ENCODE results near the gene PDE8B.
"Not testable (repeated sequence)": the region's sequence is repeated elsewhere in the genome, so short reads cannot be mapped to it uniquely, and the experiment has no call there.

Gene PDE8B

GRCh38 chr5:77425998-77426659 is 215.6 kb downstream of the PDE8B start:
- intact Hi-C loops (cut with DNase I) = no loop called here

GRCh38 chr5:77426670-77427069 is 216.2 kb downstream of the PDE8B start:
- intact Hi-C loops (cut with DNase I) = no loop called here
- no peak for DNase-seq

More at GRCh38 chr5:77425998-77426659, 215.6 kb downstream of the PDE8B start:
- DNase-seq = no peak

- DNase-seq = no peak
- intact Hi-C loops (cut with DNase I) = no loop called here
Measured at GRCh38 chr5:77427998-77428397, 217.5 kb downstream of the PDE8B start.

- DNase-seq = no peak
- intact Hi-C loops (cut with DNase I) = no loop called here
Measured at GRCh38 chr5:77428526-77428925, 218.0 kb downstream of the PDE8B start.

GRCh38 chr5:77430726-77431125 is 220.2 kb downstream of the PDE8B start:
- DNase-seq = no peak
- intact Hi-C loops (cut with DNase I) = no loop called here

GRCh38 chr5:77431286-77431685 is 220.8 kb downstream of the PDE8B start:
- no peak for DNase-seq
- intact Hi-C loops (cut with DNase I) = no loop called here

GRCh38 chr5:77431719-77432118 is 221.2 kb downstream of the PDE8B start:
- intact Hi-C loops (cut with DNase I) = no loop called here
- no peak for DNase-seq

- intact Hi-C loops (cut with DNase I) = loop anchor here (5.0 kb wide), 1 partner anchor 290 kb away; no protein-coding TSS in a partner anchor
- no peak for DNase-seq
Measured at GRCh38 chr5:77437194-77437593, 226.7 kb downstream of the PDE8B start.

GRCh38 chr5:77438071-77438470 is 227.6 kb downstream of the PDE8B start:
- intact Hi-C loops (cut with DNase I) = loop anchor here (5.0 kb wide), 1 partner anchor 291 kb away; no protein-coding TSS in a partner anchor
- no peak for DNase-seq

GRCh38 chr5:77443670-77444069 is 233.2 kb downstream of the PDE8B start:
- intact Hi-C loops (cut with DNase I) = no loop called here
- DNase-seq = no peak

GRCh38 chr5:77444356-77444755 is 233.9 kb downstream of the PDE8B start:
- no peak for DNase-seq
- intact Hi-C loops (cut with DNase I) = no loop called here

GRCh38 chr5:77448831-77449230 is 238.4 kb downstream of the PDE8B start:
- intact Hi-C loops (cut with DNase I) = no loop called here

GRCh38 chr5:77449277-77449676 is 238.8 kb downstream of the PDE8B start:
- intact Hi-C loops (cut with DNase I) = no loop called here
- DNase-seq = peak in 1 of 10 donors; percentile 75

More at GRCh38 chr5:77448831-77449230, 238.4 kb downstream of the PDE8B start:
- DNase-seq = no peak

GRCh38 chr5:77449981-77450380 is 239.5 kb downstream of the PDE8B start:
- intact Hi-C loops (cut with DNase I) = no loop called here
- no peak for DNase-seq

- DNase-seq = no peak
- intact Hi-C loops (cut with DNase I) = no loop called here
Measured at GRCh38 chr5:77452351-77452750, 241.9 kb downstream of the PDE8B start.

GRCh38 chr5:77454123-77454522 is 243.6 kb downstream of the PDE8B start:
- peak in 1 of 10 donors; percentile 35 for DNase-seq
- intact Hi-C loops (cut with DNase I) = no loop called here

GRCh38 chr5:77461287-77461686 is 250.8 kb downstream of the PDE8B start:
- intact Hi-C loops (cut with DNase I) = no loop called here
- DNase-seq = no peak

- intact Hi-C loops (cut with DNase I) = no loop called here
- no peak for DNase-seq
Measured at GRCh38 chr5:77463905-77464304, 253.4 kb downstream of the PDE8B start.

GRCh38 chr5:77468875-77469274 is 258.4 kb downstream of the PDE8B start:
- DNase-seq; intact Hi-C loops (cut with DNase I): not testable (repeated sequence)

- intact Hi-C loops (cut with DNase I) = not testable (repeated sequence)
- peak in 1 of 10 donors; percentile 74 for DNase-seq
Measured at GRCh38 chr5:77475041-77475440, 264.6 kb downstream of the PDE8B start.
